Activated naive CD8-positive, alpha-beta T cell treated with anti-CD3 and anti-CD28 coated beads, Interleukin-2, amount 10 ng/mL, durations not matched to agents 7 days and 5 days (primary cell): ENCODE measurements around the gene CMTR2. TPM values are rescaled to one million over a fixed set of nuclear protein-coding genes. Genes with fewer than 3 reads are reported as not detected.

Experiments
- total RNA-seq, 2 experiments: library from RNA; stranded (reverse); gene quantifications; one replicate each; pipeline ENCODE4 v1.2.3, GENCODE V29; 2021

CMTR2 gene
- total RNA-seq, 2 experiments from 2014 or later, result 23.7 to 24.3 TPM

Other genes with a start within 250 kb of the CMTR2 start
- not detected for gene HYDIN, start 58.7 kb downstream of the CMTR2 start, total RNA-seq
- not detected for gene CALB2, start 69.3 kb upstream of the CMTR2 start, total RNA-seq
- not detected for gene TLE7, start 152.7 kb upstream of the CMTR2 start, total RNA-seq
- gene ZNF23, start 172.8 kb upstream of the CMTR2 start, total RNA-seq, result 10 to 100 TPM in 1 of 2 experiments, 1 to 10 TPM in 1; 9.6 to 10.5 TPM
- gene ZNF19, start 199.9 kb upstream of the CMTR2 start, total RNA-seq, result 1 to 10 TPM; 5.3 to 5.8 TPM
- not detected for gene CHST4, start 237.0 kb upstream of the CMTR2 start, total RNA-seq